GOT3 (cell line): ENCODE measurements around the gene NOTUM.

ENCODE experiments used
- DNase-seq: peaks from one replicate; lab custom pipeline; 2025; ENCODE audit warnings: mixed read lengths; lab: John Stamatoyannopoulos, UW

The NOTUM gene

DNA sequence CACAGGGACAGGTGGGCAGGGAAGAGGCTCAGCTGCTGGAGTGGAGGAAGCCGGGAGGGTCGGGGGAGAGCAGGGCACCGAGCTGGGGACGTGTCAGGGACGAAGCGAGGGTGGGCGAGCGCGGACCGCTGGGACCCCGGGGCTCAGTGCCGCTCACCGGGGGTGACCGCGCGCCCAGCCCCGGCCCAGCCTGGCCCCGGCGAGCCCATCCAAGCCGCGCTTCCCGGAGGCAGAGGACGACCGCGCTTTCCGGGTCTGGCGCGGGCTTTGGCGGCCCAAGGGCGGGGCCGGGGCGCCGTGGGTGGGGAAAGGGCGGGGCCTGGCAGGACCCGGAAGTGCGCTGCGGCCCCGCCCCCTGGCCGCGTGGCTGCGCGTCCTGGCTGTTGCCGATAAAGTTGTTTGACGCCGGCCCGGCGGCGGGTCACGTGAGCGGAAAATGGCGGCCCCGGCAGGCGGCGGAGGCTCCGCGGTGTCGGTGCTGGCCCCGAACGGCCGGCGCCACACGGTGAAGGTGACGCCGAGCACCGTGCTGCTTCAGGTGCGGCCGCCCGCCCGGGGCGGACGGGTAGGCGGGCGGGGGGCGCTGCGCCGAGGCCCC lies 16.3 kb upstream of the NOTUM start, which contains the start of gene ASPSCR1:
Gene ASPSCR1 (plus strand): TSS at position 419 of the 598 bp plus-strand sequence. CDS start 18 bp downstream, at position 437.
- DNase-seq: peak; percentile 76

GRCh38 chr17:81976332-81977210 lies 15.6 kb upstream of the NOTUM start:
- DNase-seq: no peak

GRCh38 chr17:81973432-81973831 lies 12.4 kb upstream of the NOTUM start:
- DNase-seq: no peak

DNA sequence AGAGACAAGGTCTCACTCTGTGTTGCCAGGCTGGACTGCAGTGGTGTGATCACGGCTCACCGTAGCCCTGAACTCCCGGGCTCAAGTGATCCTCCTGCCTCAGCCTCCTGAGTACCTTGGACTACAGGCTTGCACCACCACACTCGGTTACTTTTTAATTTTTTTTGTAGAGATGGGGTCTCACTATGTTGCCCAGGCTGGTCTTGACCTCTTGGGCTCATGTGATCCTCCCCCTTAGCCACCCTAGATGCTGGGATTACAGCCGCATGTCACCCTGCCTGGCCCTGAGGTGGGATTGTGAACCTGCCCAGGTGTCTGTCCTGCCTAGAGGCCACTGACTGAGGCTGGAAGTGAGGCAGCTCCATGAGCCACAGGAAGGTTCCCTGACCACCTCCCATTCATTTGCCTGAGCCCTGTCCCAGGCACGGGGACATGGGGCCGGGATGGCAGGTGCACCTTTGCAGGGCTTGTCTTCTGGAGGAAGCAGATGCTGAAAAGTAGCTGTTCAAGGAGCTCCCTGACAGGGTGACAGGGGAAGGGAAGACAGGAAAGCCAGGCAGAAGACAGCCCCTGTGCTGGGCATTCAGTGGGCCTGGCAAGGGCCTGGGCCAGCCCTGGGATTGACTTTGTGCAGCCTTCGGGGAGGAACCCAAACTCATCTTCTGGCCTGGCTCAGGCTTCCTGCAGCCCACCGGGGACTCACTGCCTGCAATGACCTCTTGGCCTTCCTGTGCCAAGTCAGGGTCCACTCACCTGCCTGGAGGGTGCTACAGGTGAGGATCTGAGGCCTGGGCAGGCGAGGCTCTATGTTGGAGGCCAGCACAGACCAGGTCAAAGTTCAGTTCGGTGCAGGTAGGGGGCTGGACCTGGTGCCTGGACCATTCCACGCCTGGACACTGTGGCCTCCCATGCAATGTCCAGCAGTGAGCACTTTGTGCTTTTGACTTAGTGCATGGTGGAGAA lies 8.1 kb upstream of the NOTUM start:
- DNase-seq: no peak

GRCh38 chr17:81968396-81968745 lies 7.4 kb upstream of the NOTUM start:
- no peak for DNase-seq

DNA sequence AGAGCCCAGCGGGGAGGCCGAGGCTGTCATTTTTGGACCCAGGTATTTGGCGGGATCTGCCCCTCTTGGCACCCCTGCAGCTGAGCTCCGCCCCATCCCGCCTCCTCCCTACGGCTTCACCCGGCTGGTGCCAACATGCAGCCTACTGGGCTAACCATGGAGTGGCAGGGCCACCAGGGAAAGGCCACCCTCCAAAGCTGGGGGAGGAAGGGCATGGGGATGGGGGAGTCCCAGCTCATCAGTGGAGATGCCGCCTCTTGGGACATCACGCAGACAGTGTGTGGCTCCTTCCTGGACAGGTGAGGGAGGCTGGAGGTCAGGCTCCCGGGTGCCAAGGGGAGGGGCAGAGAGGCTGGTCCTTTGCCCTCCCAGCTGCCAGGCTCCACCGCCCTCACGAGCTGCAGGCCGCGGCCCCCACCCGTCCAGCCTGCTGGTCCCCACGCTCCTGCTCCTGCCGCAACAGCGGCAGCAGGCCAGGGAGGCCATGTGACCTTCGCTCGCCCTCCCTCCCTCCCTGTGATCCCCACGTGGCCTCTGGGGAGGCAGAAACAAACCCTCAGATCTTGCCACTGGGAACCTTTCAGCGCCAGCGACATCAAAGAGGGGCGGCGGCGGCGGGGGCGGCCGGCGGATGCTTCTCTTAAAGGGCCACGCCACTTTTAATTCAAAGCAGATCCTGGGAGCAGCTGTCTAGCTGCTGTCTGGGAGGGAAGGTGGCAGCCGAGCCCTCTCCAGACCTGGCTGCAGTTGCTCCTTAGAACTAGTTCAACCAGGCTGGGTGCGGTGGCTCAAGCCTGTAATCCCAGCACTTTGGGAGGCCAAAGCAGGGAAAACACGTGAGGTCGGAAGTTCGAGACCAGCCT lies 6.8 kb upstream of the NOTUM start:
- DNase-seq: no peak

DNA sequence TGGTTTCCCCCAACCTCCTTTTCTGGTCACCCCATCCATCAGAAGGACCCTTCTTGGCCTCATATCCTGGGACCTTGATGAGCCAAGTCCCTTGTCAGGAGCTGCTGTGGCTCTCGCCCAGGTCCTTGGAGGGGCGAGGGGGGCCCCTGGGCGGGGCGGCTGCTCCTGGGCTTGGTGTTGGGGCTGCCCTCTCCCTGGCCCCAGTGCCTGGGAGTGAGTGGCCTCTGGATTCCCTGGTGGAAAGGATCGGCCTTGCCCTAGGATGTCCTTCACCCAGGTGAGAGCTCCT lies 6.2 kb upstream of the NOTUM start:
- DNase-seq: no peak

DNA sequence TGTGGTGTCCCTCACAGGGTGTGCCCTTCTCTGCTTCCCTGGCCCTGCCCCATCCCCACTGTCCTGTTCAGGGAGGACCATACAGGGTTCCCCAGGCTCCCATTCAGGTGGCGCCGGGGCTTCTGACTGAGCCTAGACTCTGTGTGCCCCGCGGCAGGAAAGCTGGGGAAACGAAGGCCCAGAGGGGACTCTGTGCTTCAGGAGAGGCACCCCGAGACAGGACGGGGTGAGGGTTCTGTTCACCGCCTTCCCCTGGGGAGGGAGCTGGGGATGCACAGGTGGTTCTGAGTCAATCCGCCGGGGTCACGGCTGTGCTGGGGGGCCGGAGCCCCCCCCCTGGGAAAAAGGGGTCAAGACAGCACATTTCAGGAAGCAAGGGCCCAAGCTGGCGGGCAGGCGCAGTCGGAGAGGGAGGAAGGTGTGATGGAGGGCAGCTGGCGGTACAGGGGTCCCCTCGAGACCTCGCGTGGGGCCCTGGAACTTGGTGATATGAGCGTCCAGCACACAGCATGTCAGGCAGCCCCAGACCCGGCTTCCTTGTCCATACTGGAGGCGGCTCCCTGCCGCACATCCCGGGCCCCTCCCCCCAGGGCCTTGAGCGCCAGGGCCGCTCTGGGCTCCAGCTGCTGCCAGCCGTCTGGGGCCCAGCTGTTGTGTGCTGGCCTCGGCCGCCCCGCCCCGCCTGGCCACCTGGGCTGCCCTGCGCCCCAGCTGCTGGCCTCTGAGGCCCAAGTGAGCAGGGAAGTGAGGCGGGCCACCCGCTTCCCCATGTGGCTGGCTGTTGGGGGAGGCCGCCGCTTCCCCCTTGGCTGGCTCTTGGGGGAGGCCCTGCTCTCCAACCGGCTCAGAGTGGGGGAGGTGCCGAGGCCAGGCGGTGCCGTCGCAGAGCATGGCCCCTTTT lies 5.6 kb upstream of the NOTUM start:
- DNase-seq: no peak

DNA sequence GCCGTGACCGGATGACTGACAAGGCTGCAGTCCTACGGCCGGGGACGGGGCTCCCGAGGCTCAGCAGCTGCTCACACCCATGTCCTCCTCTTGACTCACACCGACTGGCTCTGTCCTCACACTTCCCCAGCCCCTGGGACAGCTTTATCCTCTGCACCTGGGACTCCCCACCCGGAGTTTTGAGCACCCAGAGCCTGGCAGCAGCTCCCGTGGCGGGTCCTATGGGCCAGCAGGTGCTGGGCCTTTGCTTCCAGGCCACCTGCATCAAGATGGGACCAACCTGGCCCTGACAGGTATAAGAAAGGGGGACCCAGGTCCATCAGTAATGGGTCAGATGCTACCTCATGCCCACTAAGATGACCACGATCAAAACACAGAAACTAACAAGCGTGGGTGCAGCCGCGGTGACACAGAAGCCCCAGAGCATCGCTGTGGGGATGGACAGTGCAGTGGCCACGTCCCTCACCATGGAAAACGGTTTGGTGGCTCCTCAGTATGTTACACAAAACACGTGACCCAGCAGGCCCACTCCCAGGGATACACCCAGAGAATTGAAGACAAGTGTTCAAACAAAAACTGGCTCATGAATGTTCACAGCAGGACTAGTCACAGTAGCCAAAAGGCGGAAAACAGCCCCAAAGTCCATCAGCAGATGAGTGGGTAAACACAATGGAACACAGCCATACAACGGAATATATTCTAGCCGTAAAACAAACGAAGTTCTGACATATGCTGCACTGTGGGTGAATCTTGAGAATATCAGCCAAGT lies 3.3 kb upstream of the NOTUM start:
- no peak for DNase-seq

- no peak for DNase-seq
These were observed 1.8 kb upstream of the NOTUM start for GRCh38 chr17:81962499-81963441.

DNA sequence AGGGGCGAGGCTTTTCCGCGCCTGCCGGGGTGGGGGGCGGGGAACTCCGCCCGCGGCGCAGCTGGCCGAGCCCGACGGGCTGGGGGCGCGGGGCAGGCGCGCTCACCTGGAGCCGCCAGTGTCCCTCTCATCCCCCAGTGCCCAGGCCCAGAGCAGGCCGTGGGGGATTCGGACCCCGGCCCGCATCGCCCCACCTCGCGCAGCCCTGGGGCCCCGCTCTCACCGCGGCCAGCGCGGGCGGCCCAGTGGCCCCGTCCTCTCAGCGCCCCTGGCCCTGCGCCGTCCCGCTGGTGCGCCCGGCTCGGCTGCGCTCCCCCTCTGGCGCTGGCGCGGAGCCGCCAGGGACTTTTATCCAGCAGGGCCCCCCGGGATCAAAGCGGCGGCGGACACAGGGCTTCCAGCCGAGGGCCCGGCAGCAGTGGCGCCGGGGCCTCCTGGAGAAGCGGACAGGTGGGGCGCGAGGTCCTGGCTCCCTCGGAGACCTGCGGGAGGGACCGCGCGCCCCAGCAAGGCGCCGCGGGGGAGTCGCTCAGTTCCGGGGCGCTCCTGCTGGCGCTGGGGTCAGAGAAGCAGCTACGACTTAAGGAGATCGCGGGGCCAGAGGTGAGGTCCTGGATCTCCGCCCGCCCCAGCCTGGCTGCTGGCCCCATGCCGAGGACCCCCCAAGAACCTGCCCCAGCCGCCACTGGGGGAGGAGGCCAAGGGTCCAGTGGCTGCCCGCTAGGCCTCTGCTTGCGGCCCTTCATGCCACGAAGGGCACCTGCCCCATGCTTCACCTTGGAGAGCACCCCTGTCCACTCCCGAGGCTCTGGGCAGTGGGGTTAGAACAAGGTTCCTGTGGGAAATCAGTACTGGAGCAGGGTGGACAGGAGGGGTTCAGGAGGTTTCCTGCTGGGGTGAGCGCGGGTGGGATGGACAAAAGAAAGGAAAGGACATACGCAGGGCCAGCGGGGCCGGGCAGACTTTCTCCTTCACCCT lies 823 bp upstream of the NOTUM start:
- DNase-seq: no peak

- DNase-seq: no peak
These were observed 643 bp downstream of the NOTUM start for GRCh38 chr17:81960130-81960958.

DNA sequence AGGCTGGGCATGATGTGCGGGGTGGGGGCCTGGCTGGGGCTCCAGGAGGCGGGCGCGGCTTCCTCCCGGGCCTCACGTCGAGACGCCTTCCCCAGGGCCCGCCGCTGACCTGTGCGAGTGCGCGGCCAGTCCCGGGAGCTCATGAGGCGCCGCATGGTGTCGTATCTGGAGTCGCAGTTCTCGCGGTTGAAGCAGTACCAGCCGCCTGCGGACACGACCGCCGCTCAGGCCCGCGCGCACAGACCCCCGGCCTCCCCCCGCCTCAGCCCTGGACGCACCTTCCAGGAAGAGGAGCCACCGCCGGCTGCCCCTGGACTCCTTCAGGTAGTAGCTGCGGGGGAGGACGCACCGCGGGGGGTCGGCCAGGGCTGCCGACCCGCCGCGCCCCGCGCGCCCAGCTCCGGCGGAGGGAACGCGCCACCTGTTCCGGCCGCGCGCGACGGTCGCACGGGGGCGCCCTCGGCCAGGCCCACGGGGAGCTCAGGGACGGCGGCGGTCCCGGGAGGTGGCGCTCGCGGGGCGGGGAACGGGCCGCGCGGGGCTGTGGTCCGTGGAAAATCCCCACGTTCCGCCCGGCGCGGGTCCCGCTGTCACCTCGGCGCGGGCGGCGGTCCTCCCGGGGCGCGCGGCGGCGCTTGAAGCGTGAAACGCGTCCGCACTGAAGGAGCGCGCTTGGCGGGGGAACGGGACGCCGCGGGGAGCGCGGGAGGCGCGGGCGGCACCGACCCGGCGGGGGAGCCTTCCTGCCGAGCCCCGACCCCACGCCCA lies 1.4 kb downstream of the NOTUM start:
- DNase-seq: peak; percentile 28

DNA sequence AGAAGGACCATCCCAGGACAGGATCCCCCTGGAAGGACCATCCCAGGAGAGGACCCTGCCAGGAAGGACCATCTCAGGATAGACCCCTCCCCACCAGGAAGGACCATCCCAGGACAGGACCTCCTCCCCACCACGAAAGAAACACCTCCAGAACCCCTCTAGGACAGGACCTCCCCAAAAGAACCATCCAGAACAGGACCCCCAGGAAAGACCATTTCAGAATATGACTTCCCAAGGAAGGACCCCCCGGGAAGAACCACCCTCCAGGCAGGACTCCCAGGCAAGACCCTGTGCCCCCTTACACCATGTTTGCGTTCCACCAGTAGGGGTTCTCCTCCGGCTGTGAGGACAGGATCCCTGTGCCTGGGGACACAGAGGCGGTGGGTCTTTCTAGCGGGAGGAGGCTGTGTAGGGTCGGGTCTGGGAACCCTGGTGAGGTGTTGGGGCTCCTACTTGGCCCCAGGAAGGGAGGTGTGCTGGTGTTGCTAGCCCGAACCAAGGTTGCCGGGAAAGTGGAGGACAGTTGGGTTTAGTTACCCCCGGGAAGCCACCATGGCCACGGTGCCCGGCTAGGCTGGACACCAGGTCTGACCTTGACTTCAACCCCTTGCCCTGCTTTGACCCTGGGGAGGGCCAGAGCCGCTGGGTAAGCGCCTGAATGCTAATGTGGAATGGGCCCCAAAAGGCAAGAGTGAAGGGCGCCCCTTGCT lies 2.2 kb downstream of the NOTUM start:
- DNase-seq: no peak
